Measurements from ENCODE around the gene DDX39A. TPM values are rescaled to one million over a fixed set of nuclear protein-coding genes. Genes with fewer than 3 reads are reported as not detected.
"Not testable (repeated sequence)": the region's sequence is repeated elsewhere in the genome, so short reads cannot be mapped to it uniquely, and the experiment has no call there.

DDX39A gene
- total RNA-seq, 2 experiments from 2014 or later = 296 to 299 TPM

GRCh38 chr19:14405758-14406644 is 13.1 kb downstream of the DDX39A start:
- ChIA-PET POLR2A (interaction anchor here (0.6 to 3.9 kb wide), 15 partner anchors 12 to 738 kb away, joined by 3 to 33 read pairs (median 7); partner anchors contain the start of genes ADGRE5 and ASF1B), CTCF (interaction anchor here (0.6 to 11.4 kb wide), 12 partner anchors 9 to 269 kb away, joined by 3 to 93 read pairs (median 4); partner anchors contain the start of genes ADGRE5 and ASF1B)
- Mint-ChIP-seq H3K4me1 (ENCODE audit: low read depth) (peaks cover 29% of the 10 kb centered on the region), H3K4me3 (peak overlapping the region; percentile 69), H3K9me3 (no peaks in the 10 kb centered on the region), H3K36me3 (ENCODE audit: low read depth) (peaks cover 97% of the 10 kb centered on the region), H3K27me3 (no peaks in the 10 kb centered on the region), H3K27ac (peak overlapping the region; percentile 92)
- peaks cover 66% of the 10 kb centered on the region for H3K4me1 ChIP-seq (ENCODE audit: insufficient read depth, low read length)
- H3K27ac ChIP-seq (ENCODE audit: low read depth in 1 of 2, low read length in 2 of 2) = peak overlapping the region; percentile 22 to 56
- H3K9me3 ChIP-seq (ENCODE audit: control insufficient read depth in 1 of 2, insufficient read depth in 1 of 2, low read length in 2 of 2) = peaks cover 0 to 7% of the 10 kb centered on the region in 2 experiments
- DNase-seq = peak; percentile 78 to 95 (median 86)
- H3K27me3 ChIP-seq (ENCODE audit: control insufficient read depth in 1 of 2, insufficient read depth in 2 of 2, low read length in 2 of 2) = no peaks in the 10 kb centered on the region
- ATAC-seq (ENCODE audit: poor library complexity) = peak; percentile 73
- H3K4me3 ChIP-seq (ENCODE audit: low read length) = no peak overlapping the region
- H3K36me3 ChIP-seq (ENCODE audit: insufficient read depth, low read length) = peaks cover 98% of the 10 kb centered on the region
- intact Hi-C loops (cut with DNase I, micrococcal nuclease) = loop anchor here (1.0 to 2.0 kb wide), 4 partner anchors 45 to 270 kb away; partner anchors contain the start of gene ASF1B (in 2 of the 2)
- TF ChIP-seq, protein P1, sequence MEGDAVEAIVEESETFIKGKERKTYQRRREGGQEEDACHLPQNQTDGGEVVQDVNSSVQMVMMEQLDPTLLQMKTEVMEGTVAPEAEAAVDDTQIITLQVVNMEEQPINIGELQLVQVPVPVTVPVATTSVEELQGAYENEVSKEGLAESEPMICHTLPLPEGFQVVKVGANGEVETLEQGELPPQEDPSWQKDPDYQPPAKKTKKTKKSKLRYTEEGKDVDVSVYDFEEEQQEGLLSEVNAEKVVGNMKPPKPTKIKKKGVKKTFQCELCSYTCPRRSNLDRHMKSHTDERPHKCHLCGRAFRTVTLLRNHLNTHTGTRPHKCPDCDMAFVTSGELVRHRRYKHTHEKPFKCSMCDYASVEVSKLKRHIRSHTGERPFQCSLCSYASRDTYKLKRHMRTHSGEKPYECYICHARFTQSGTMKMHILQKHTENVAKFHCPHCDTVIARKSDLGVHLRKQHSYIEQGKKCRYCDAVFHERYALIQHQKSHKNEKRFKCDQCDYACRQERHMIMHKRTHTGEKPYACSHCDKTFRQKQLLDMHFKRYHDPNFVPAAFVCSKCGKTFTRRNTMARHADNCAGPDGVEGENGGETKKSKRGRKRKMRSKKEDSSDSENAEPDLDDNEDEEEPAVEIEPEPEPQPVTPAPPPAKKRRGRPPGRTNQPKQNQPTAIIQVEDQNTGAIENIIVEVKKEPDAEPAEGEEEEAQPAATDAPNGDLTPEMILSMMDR (IDR thresholded peaks at IDR 0.05) = peak; percentile 85

- peak overlapping the region; percentile 20 for H3K4me3 Mint-ChIP-seq
- H3K9me3 ChIP-seq (ENCODE audit: control insufficient read depth in 1 of 2, insufficient read depth in 1 of 2, low read length in 2 of 2) = peaks cover 0 to 7% of the 10 kb centered on the region in 2 experiments
- peaks cover 98% of the 10 kb centered on the region for H3K36me3 ChIP-seq (ENCODE audit: insufficient read depth, low read length)
- no peaks in the 10 kb centered on the region for H3K9me3 Mint-ChIP-seq
- ChIA-PET CTCF (interaction anchor here (0.6 to 11.4 kb wide), 6 partner anchors 10 to 269 kb away, joined by 3 to 93 read pairs (median 22); partner anchors contain the start of genes ADGRE5 and ASF1B), POLR2A (interaction anchor here (0.7 to 3.9 kb wide), 11 partner anchors 12 to 737 kb away, joined by 3 to 33 read pairs (median 12); partner anchors contain the start of genes ADGRE5 and ASF1B)
- DNase-seq = peak in 1 of 14 experiments; percentile 35
- peak overlapping the region in 1 of 2 donors; percentile 53 for H3K27ac ChIP-seq (ENCODE audit: low read depth in 1 of 2, low read length in 2 of 2)
- ATAC-seq (ENCODE audit: poor library complexity) = no peak
- TF ChIP-seq, protein P1 (IDR thresholded peaks at IDR 0.05) = no peak
- H3K4me1 Mint-ChIP-seq (ENCODE audit: low read depth) = peaks cover 33% of the 10 kb centered on the region
- peak overlapping the region; percentile 92 for H3K27ac Mint-ChIP-seq
- intact Hi-C loops (cut with DNase I, micrococcal nuclease) = no loop called here
- no peaks in the 10 kb centered on the region for H3K27me3 ChIP-seq (ENCODE audit: control insufficient read depth in 1 of 2, insufficient read depth in 2 of 2, low read length in 2 of 2)
- H3K4me1 ChIP-seq (ENCODE audit: insufficient read depth, low read length) = peaks cover 66% of the 10 kb centered on the region
- H3K27me3 Mint-ChIP-seq = no peaks in the 10 kb centered on the region
- peaks cover 97% of the 10 kb centered on the region for H3K36me3 Mint-ChIP-seq (ENCODE audit: low read depth)
- H3K4me3 ChIP-seq (ENCODE audit: low read length) = no peak overlapping the region
These were observed 13.8 kb downstream of the DDX39A start for GRCh38 chr19:14405380-14405757.

DNA sequence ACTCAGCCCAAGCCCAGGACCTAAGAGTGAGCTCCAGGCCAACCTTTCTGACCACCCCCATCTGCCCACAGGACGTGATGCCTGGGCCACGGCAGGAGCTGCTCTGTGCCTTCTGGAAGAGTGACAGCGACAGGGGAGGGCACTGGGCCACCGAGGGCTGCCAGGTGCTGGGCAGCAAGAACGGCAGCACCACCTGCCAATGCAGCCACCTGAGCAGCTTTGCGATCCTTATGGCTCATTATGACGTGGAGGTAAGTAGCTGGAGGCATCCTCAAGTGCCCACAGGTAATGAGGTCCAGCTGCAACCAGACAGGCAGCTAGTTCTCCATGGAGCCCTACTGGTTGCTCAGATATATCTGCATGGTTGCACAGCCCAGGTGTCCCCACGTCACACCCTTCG is 14.8 kb downstream of the DDX39A start:
- Mint-ChIP-seq H3K27me3 (no peaks in the 10 kb centered on the region), H3K4me1 (ENCODE audit: low read depth) (peaks cover 22% of the 10 kb centered on the region), H3K27ac (peak overlapping the region; percentile 86), H3K4me3 (peak overlapping the region; percentile 63), H3K9me3 (no peaks in the 10 kb centered on the region), H3K36me3 (ENCODE audit: low read depth) (peaks cover 95% of the 10 kb centered on the region)
- H3K9me3 ChIP-seq (ENCODE audit: control insufficient read depth in 1 of 2, insufficient read depth in 1 of 2, low read length in 2 of 2) = peaks cover 0 to 7% of the 10 kb centered on the region in 2 experiments
- H3K4me3 ChIP-seq (ENCODE audit: low read length) = no peak overlapping the region
- H3K36me3 ChIP-seq (ENCODE audit: insufficient read depth, low read length) = peaks cover 96% of the 10 kb centered on the region
- no peak overlapping the region for H3K27ac ChIP-seq (ENCODE audit: low read depth in 1 of 2, low read length in 2 of 2)
- intact Hi-C loops (cut with DNase I, micrococcal nuclease) = no loop called here
- no peak for ATAC-seq (ENCODE audit: poor library complexity)
- TF ChIP-seq, protein P1 (IDR thresholded peaks at IDR 0.05) = no peak
- no peaks in the 10 kb centered on the region for H3K27me3 ChIP-seq (ENCODE audit: control insufficient read depth in 1 of 2, insufficient read depth in 2 of 2, low read length in 2 of 2)
- ChIA-PET POLR2A (interaction anchor here (1.4 to 3.9 kb wide), 5 partner anchors 23 to 268 kb away, joined by 3 to 33 read pairs (median 7); partner anchors contain the start of genes ADGRE5 and ASF1B), CTCF (interaction anchor here (0.9 to 11.4 kb wide), 3 partner anchors 11 to 55 kb away, joined by 3 to 93 read pairs (median 22); no protein-coding TSS in a partner anchor)
- peak in 3 of 14 experiments; percentile 29 to 55 (median 50) for DNase-seq
- peaks cover 55% of the 10 kb centered on the region for H3K4me1 ChIP-seq (ENCODE audit: insufficient read depth, low read length)

GRCh38 chr19:14403145-14403930 is 15.8 kb downstream of the DDX39A start:
- Mint-ChIP-seq H3K27ac (peak overlapping the region; percentile 86), H3K4me1 (ENCODE audit: low read depth) (peaks cover 18% of the 10 kb centered on the region), H3K36me3 (ENCODE audit: low read depth) (peaks cover 94% of the 10 kb centered on the region)
- H3K4me3 ChIP-seq (ENCODE audit: low read length); ATAC-seq (ENCODE audit: poor library complexity); H3K9me3 Mint-ChIP-seq; H3K9me3 ChIP-seq (ENCODE audit: control insufficient read depth in 1 of 2, insufficient read depth in 1 of 2, low read length in 2 of 2); H3K27me3 Mint-ChIP-seq; H3K27me3 ChIP-seq (ENCODE audit: control insufficient read depth in 1 of 2, insufficient read depth in 2 of 2, low read length in 2 of 2); intact Hi-C loops (cut with DNase I, micrococcal nuclease); H3K4me3 Mint-ChIP-seq: not testable (repeated sequence)
- H3K27ac ChIP-seq (ENCODE audit: low read depth in 1 of 2, low read length in 2 of 2) = peak overlapping the region in 1 of 2 donors; percentile 1
- peaks cover 45% of the 10 kb centered on the region for H3K4me1 ChIP-seq (ENCODE audit: insufficient read depth, low read length)
- DNase-seq = peak in 2 of 14 experiments; percentile 14 to 33
- POLR2A ChIA-PET = interaction anchor here (0.6 to 3.9 kb wide), 4 partner anchors 22 to 307 kb away, joined by 3 to 33 read pairs (median 5); partner anchors contain the start of gene ADGRE5
- H3K36me3 ChIP-seq (ENCODE audit: insufficient read depth, low read length) = peaks cover 95% of the 10 kb centered on the region
- CTCF ChIA-PET = interaction anchor here (0.9 to 11.4 kb wide), 3 partner anchors 10 to 54 kb away, joined by 3 to 93 read pairs (median 22); no protein-coding TSS in a partner anchor
